HEK293 (cell line): ENCODE results near the gene ZFPL1.
A peak's percentile ranks its signal among the peaks of the same experiment; 100 is the strongest.

Source experiments
- EGR2 ChIP-seq: fragments of 450-650 bp; formaldehyde crosslinking; IDR thresholded peaks from 2 replicates; pipeline ENCODE4 v1.5.1; 2016; ENCODE audit warnings: low read depth, missing biosample characterization, missing genetic modification characterization
- GLI2 ChIP-seq: fragments of 450-650 bp; formaldehyde crosslinking; IDR thresholded peaks from 2 replicates; pipeline ENCODE4; 2017; ENCODE audit warnings: missing biosample characterization, missing genetic modification characterization, low read depth, borderline replicate concordance
- IKZF3 ChIP-seq: fragments of 450-650 bp; IDR thresholded peaks from 2 replicates; pipeline ENCODE4 v1.5.0; 2018; ENCODE audit warnings: missing biosample characterization, mild to moderate bottlenecking, missing genetic modification characterization, moderate library complexity
- KLF1 ChIP-seq: fragments of 450-650 bp; formaldehyde crosslinking; IDR thresholded peaks from 2 replicates; pipeline ENCODE4 v1.5.1; 2016; ENCODE audit warnings: missing biosample characterization, missing genetic modification characterization
- KLF16 ChIP-seq: fragments of 450-650 bp; formaldehyde crosslinking; IDR thresholded peaks from 2 replicates; pipeline ENCODE4 v1.5.1; 2017; ENCODE audit warnings: missing biosample characterization, missing genetic modification characterization
- KLF9 ChIP-seq: fragments of 450-650 bp; formaldehyde crosslinking; IDR thresholded peaks from 2 replicates; pipeline ENCODE4 v1.5.1; 2016; ENCODE audit warnings: missing biosample characterization, missing genetic modification characterization, low read depth
- OSR2 ChIP-seq: fragments of 450-650 bp; formaldehyde crosslinking; IDR thresholded peaks from 2 replicates; pipeline ENCODE4 v1.5.1; 2016; ENCODE audit warnings: missing biosample characterization, missing genetic modification characterization
- PATZ1 ChIP-seq: fragments of 450-650 bp; formaldehyde crosslinking; IDR thresholded peaks from 2 replicates; pipeline ENCODE4 v1.5.1; 2016; ENCODE audit warnings: missing biosample characterization, missing genetic modification characterization
- SCRT2 ChIP-seq: fragments of 450-650 bp; formaldehyde crosslinking; IDR thresholded peaks from 2 replicates; pipeline ENCODE4 v1.5.1; 2016; ENCODE audit warnings: missing biosample characterization, missing genetic modification characterization
- SP3 ChIP-seq: fragments of 450-650 bp; formaldehyde crosslinking; IDR thresholded peaks from 2 replicates; pipeline ENCODE4 v1.5.1; 2016; ENCODE audit warnings: missing biosample characterization, missing genetic modification characterization
- ZBTB1 ChIP-seq: fragments of 450-650 bp; formaldehyde crosslinking; IDR thresholded peaks from 2 replicates; pipeline ENCODE4 v1.5.1; 2016; ENCODE audit warnings: missing biosample characterization, missing genetic modification characterization
- ZBTB7A ChIP-seq: fragments of 450-650 bp; formaldehyde crosslinking; IDR thresholded peaks from 2 replicates; pipeline ENCODE4 v1.5.1; 2016; ENCODE audit warnings: low read depth, missing biosample characterization, missing genetic modification characterization
- ZFHX2 ChIP-seq: fragments of 450-650 bp; formaldehyde crosslinking; conservative IDR thresholded peaks from 2 replicates; pipeline ENCODE4 v1.5.1; 2016; ENCODE audit warnings: missing biosample characterization, missing genetic modification characterization
- ZNF112 ChIP-seq: fragments of 450-650 bp; formaldehyde crosslinking; IDR thresholded peaks from 2 replicates; pipeline ENCODE4 v1.5.0; 2017; ENCODE audit warnings: missing biosample characterization, missing genetic modification characterization
- ZNF146 ChIP-seq: fragments of 450-650 bp; formaldehyde crosslinking; IDR thresholded peaks from 2 replicates; pipeline ENCODE4 v1.5.1; 2016; ENCODE audit warnings: missing biosample characterization, missing genetic modification characterization
- ZNF18 ChIP-seq: fragments of 450-650 bp; formaldehyde crosslinking; IDR thresholded peaks from 2 replicates; pipeline ENCODE4 v1.5.1; 2016; ENCODE audit warnings: missing biosample characterization, missing genetic modification characterization
- ZNF2 ChIP-seq: fragments of 450-650 bp; formaldehyde crosslinking; IDR thresholded peaks from 2 replicates; pipeline ENCODE4 v1.5.1; 2016; ENCODE audit warnings: missing biosample characterization, missing genetic modification characterization
- ZNF302 ChIP-seq: fragments of 450-650 bp; formaldehyde crosslinking; IDR thresholded peaks from 2 replicates; pipeline ENCODE4 v1.5.1; 2016; ENCODE audit warnings: missing biosample characterization, missing genetic modification characterization, low read depth
- ZNF391 ChIP-seq: fragments of 450-650 bp; formaldehyde crosslinking; IDR thresholded peaks from 2 replicates; pipeline ENCODE4 v1.5.1; 2016; ENCODE audit warnings: low read depth, missing biosample characterization, missing genetic modification characterization, borderline replicate concordance
- ZNF48 ChIP-seq: fragments of 450-650 bp; formaldehyde crosslinking; IDR thresholded peaks from 2 replicates; pipeline ENCODE4 v1.5.1; 2016; ENCODE audit warnings: missing biosample characterization, missing genetic modification characterization
- ZNF530 ChIP-seq: fragments of 450-650 bp; formaldehyde crosslinking; IDR thresholded peaks from 2 replicates; pipeline ENCODE4 v1.5.1; 2016; ENCODE audit warnings: low read depth, missing biosample characterization, missing genetic modification characterization
- ZNF664 ChIP-seq: fragments of 450-650 bp; formaldehyde crosslinking; IDR thresholded peaks from 2 replicates; pipeline ENCODE4 v1.5.1; 2016; ENCODE audit warnings: missing biosample characterization, missing genetic modification characterization
- ZNF76 ChIP-seq: fragments of 450-650 bp; formaldehyde crosslinking; IDR thresholded peaks from 2 replicates; pipeline ENCODE4; 2016; ENCODE audit warnings: low read depth, missing biosample characterization, missing genetic modification characterization, borderline replicate concordance
- ZNF791 ChIP-seq: fragments of 450-650 bp; formaldehyde crosslinking; IDR thresholded peaks from 2 replicates; pipeline ENCODE4 v1.5.1; 2016; ENCODE audit warnings: missing biosample characterization, missing genetic modification characterization
- ZNF792 ChIP-seq: fragments of 450-650 bp; formaldehyde crosslinking; IDR thresholded peaks from 2 replicates; pipeline ENCODE4 v1.5.1; 2016; ENCODE audit warnings: missing biosample characterization, missing genetic modification characterization
- ZNF843 ChIP-seq: fragments of 450-650 bp; formaldehyde crosslinking; IDR thresholded peaks from 2 replicates; pipeline ENCODE4 v1.5.1; 2016; ENCODE audit warnings: missing biosample characterization, missing genetic modification characterization
- ZSCAN16 ChIP-seq: fragments of 450-650 bp; formaldehyde crosslinking; IDR thresholded peaks from 2 replicates; pipeline ENCODE4 v1.5.1; 2016; ENCODE audit warnings: missing biosample characterization, missing genetic modification characterization
- TF ChIP-seq, protein P1 (sequence below): fragments of 450-650 bp; formaldehyde crosslinking; IDR thresholded peaks from 2 replicates; pipeline ENCODE4 v1.5.1; 2016; ENCODE audit warnings: missing biosample characterization, missing genetic modification characterization
- TF ChIP-seq, protein P2 (sequence below): fragments of 450-650 bp; formaldehyde crosslinking; IDR thresholded peaks from 2 replicates; pipeline ENCODE4 v1.5.1; 2016; ENCODE audit warnings: missing biosample characterization, missing genetic modification characterization, low read depth
- TF ChIP-seq, protein P3 (sequence below): fragments of 450-650 bp; formaldehyde crosslinking; IDR thresholded peaks from 2 replicates; pipeline ENCODE4 v1.5.1; 2016; ENCODE audit warnings: missing biosample characterization, missing genetic modification characterization
- TF ChIP-seq, protein P4 (sequence below): fragments of 450-650 bp; formaldehyde crosslinking; IDR thresholded peaks from 2 replicates; pipeline ENCODE4 v1.5.0; 2017; ENCODE audit warnings: missing biosample characterization, missing genetic modification characterization, borderline replicate concordance

Gene ZFPL1

DNA sequence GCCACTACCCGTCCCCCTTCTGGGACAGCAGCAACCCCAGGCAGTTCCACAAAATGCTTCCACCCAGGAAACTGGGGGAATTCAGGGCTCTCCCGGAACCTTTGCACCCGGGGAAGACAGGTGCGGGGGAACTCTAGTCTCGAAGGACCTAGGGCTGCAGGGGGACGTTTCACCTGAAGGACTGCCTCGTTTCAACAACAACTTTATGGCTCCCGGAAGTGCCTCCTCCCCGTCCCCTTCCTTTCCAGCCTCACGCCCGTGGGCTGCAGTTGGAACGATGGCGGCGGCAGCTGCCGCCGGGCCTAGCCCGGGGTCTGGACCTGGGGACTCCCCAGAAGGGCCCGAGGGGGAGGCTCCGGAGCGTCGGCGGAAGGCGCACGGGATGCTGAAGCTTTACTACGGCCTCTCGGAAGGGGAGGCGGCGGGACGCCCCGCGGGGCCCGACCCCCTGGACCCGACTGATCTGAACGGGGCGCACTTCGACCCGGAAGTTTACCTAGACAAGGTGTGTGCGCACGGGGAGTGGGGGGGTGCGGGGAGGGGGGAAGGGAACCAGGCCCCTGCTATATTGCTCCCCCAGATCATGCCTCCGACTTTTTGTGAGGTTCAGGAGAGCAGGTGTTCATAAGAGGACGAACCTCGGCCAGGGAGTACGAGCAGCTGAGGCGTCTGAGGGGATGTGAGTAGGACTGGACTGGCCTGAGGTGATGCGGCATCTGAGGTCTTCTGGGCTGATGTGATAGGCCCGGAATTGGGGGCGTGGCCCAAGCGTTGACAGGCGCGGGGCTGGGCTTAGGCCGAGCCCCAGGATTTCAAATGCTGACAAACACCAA, 12.2 kb downstream of the ZFPL1 start, which contains the start of gene VPS51 (continued):
- TF ChIP-seq, protein P1, sequence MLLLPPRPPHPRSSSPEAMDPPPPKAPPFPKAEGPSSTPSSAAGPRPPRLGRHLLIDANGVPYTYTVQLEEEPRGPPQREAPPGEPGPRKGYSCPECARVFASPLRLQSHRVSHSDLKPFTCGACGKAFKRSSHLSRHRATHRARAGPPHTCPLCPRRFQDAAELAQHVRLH (tag by site-specific recombination), result peak; percentile 91
- TF ChIP-seq KLF9 (peak; percentile 66), ZBTB7A (tag by site-specific recombination) (0 out of 2 replicates have a peak, but pooled peaks have one; percentile 54), ZBTB1 (tag by site-specific recombination) (0 out of 2 replicates have a peak, but pooled peaks have one; percentile 17), ZNF112 (tag by site-specific recombination) (no peak), OSR2 (tag by site-specific recombination) (peak; percentile 41), ZNF302 (tag by site-specific recombination) (0 out of 2 replicates have a peak, but pooled peaks have one; percentile 17), ZNF76 (peak; percentile 88), ZFHX2 (tag by site-specific recombination) (peak; percentile 53), ZNF664 (peak; percentile 53; the same call in 1 of the 2 replicates), ZNF2 (tag by site-specific recombination) (peak; percentile 93), ZNF18 (tag by site-specific recombination) (peak; percentile 28; the same call in 1 of the 2 replicates), ZNF48 (tag by site-specific recombination) (no peak), PATZ1 (peak; percentile 73), ZNF792 (0 out of 2 replicates have a peak, but pooled peaks have one; percentile 33), IKZF3 (tag by site-specific recombination) (peak; percentile 95), ZNF146 (tag by site-specific recombination) (peak; percentile 54), SCRT2 (tag by site-specific recombination) (0 out of 2 replicates have a peak, but pooled peaks have one; percentile 39), ZNF843 (peak; percentile 54), KLF1 (tag by site-specific recombination) (peak; percentile 82), ZNF791 (tag by site-specific recombination) (no peak), SP3 (peak; percentile 78), GLI2 (tag by site-specific recombination) (no peak), KLF16 (tag by site-specific recombination) (peak; percentile 97), ZNF391 (peak; percentile 98), ZSCAN16 (0 out of 2 replicates have a peak, but pooled peaks have one; percentile 21), ZNF530 (tag by site-specific recombination) (peak; percentile 29; the same call in 1 of the 2 replicates), EGR2 (tag by site-specific recombination) (peak; percentile 50)
- TF ChIP-seq, protein P2, sequence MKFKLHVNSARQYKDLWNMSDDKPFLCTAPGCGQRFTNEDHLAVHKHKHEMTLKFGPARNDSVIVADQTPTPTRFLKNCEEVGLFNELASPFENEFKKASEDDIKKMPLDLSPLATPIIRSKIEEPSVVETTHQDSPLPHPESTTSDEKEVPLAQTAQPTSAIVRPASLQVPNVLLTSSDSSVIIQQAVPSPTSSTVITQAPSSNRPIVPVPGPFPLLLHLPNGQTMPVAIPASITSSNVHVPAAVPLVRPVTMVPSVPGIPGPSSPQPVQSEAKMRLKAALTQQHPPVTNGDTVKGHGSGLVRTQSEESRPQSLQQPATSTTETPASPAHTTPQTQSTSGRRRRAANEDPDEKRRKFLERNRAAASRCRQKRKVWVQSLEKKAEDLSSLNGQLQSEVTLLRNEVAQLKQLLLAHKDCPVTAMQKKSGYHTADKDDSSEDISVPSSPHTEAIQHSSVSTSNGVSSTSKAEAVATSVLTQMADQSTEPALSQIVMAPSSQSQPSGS (tag by site-specific recombination), result 0 out of 2 replicates have a peak, but pooled peaks have one; percentile 25
- TF ChIP-seq, protein P3, sequence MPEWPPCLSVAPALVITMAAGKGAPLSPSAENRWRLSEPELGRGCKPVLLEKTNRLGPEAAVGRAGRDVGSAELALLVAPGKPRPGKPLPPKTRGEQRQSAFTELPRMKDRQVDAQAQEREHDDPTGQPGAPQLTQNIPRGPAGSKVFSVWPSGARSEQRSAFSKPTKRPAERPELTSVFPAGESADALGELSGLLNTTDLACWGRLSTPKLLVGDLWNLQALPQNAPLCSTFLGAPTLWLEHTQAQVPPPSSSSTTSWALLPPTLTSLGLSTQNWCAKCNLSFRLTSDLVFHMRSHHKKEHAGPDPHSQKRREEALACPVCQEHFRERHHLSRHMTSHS (tag by site-specific recombination), result 0 out of 2 replicates have a peak, but pooled peaks have one; percentile 35
- TF ChIP-seq, protein P4, sequence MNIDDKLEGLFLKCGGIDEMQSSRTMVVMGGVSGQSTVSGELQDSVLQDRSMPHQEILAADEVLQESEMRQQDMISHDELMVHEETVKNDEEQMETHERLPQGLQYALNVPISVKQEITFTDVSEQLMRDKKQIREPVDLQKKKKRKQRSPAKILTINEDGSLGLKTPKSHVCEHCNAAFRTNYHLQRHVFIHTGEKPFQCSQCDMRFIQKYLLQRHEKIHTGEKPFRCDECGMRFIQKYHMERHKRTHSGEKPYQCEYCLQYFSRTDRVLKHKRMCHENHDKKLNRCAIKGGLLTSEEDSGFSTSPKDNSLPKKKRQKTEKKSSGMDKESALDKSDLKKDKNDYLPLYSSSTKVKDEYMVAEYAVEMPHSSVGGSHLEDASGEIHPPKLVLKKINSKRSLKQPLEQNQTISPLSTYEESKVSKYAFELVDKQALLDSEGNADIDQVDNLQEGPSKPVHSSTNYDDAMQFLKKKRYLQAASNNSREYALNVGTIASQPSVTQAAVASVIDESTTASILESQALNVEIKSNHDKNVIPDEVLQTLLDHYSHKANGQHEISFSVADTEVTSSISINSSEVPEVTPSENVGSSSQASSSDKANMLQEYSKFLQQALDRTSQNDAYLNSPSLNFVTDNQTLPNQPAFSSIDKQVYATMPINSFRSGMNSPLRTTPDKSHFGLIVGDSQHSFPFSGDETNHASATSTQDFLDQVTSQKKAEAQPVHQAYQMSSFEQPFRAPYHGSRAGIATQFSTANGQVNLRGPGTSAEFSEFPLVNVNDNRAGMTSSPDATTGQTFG, result peak; percentile 88
